HG03097 (cell line): ENCODE measurements around the gene FCGBP.
"Not testable (repeated sequence)": the region's sequence is repeated elsewhere in the genome, so short reads cannot be mapped to it uniquely, and the experiment has no call there.

Experiments
- ATAC-seq: cut with Tn5 transposase; IDR thresholded peaks from one replicate; pipeline ENCODE4 v1.9.1; 2021; ENCODE audit not compliant: unreplicated experiment, low FRiP score

Gene FCGBP

GRCh38 chr19:39892506-39892902, 41.9 kb downstream of the FCGBP start:
- ATAC-seq, result not testable (repeated sequence)

- not testable (repeated sequence) for ATAC-seq
These were observed 42.6 kb downstream of the FCGBP start for GRCh38 chr19:39891660-39892505.

- ATAC-seq, result no peak
These were observed 43.5 kb downstream of the FCGBP start for GRCh38 chr19:39890755-39891551.

GRCh38 chr19:39889872-39890754, 44.3 kb downstream of the FCGBP start:
- not testable (repeated sequence) for ATAC-seq

- ATAC-seq, result not testable (repeated sequence)
These were observed 46.9 kb downstream of the FCGBP start for GRCh38 chr19:39887456-39887951.

- not testable (repeated sequence) for ATAC-seq
These were observed 48.4 kb downstream of the FCGBP start for GRCh38 chr19:39885821-39886554.

- ATAC-seq, result not testable (repeated sequence)
These were observed 49.7 kb downstream of the FCGBP start for GRCh38 chr19:39884721-39885120.
